H1 (cell line): ENCODE results near the gene RBMS1. TPM values are rescaled to one million over a fixed set of nuclear protein-coding genes. Genes with fewer than 3 reads are reported as not detected.

Experiments used
- FOSL1 ChIP-seq: IDR thresholded peaks from 2 replicates; pipeline ENCODE4 v1.6.1; 2011; ENCODE audit warnings: mild to moderate bottlenecking, low read depth, low read length, moderate library complexity; ENCODE audit not compliant: insufficient read depth
- polyA plus RNA-seq, 7 experiments: library from polyadenylated mRNA; depleted of rRNA in 3 of 7; stranded (reverse) in 5 of 7; unstranded in 2 of 7; fragments of >200 nt in 5 of 7; fragments of 200-250 nt in 2 of 7; gene quantifications; 1 replicate in 5 of 7; 2 replicates in 1 of 7; 4 replicates in 1 of 7; pipeline versions ENCODE4 v1.2.1 to v1.2.3, GENCODE V29; 2011 to 2013; ENCODE audit warnings: missing spikeins in 2 of 7, mixed read lengths in 2 of 7
- total RNA-seq: library from RNA; stranded (reverse); fragmentation: NEBNext Ultra II Directional; extraction: Animal tissue kit (Norgen Biotek cat#: 25700); gene quantifications from 2 replicates; pipeline ENCODE4 v1.2.1, GENCODE V29; 2021
- TF ChIP-seq, protein P1 (sequence below): IDR thresholded peaks from 2 replicates; pipeline ENCODE4 v1.6.1; 2012; ENCODE audit warnings: low read length, inconsistent platforms

The RBMS1 gene
- total and polyA plus RNA-seq, 2 of the 8 experiments (the other 6 are each of a cell fraction or from before 2014, with no cell fraction given): 53.7 to 60.0 TPM

DNA sequence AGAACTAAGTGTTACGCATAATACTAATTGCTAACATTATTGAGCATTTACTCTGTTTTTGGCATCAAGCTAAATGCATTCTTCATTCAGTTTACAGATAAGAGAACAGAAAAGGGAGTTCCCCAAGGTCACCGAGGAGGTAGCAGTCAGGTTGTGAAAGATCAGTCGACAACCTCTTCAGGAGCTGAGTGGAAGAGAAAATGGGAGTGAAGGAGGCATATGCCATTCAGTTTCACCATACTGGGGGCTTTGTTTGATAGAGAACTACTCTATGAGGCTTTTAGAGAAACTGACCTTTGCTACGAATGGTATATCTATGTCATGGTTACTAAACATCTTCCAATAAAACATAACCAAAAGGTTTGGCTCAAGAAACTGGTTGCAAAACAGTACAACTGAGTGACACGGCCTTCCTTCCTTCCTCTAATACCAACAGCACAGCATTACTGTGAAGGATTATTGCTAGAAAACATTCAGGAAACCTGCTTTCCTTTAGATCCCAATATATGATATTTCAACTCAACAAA is 112.1 kb downstream of the RBMS1 start (continued):
- TF ChIP-seq, protein P1, sequence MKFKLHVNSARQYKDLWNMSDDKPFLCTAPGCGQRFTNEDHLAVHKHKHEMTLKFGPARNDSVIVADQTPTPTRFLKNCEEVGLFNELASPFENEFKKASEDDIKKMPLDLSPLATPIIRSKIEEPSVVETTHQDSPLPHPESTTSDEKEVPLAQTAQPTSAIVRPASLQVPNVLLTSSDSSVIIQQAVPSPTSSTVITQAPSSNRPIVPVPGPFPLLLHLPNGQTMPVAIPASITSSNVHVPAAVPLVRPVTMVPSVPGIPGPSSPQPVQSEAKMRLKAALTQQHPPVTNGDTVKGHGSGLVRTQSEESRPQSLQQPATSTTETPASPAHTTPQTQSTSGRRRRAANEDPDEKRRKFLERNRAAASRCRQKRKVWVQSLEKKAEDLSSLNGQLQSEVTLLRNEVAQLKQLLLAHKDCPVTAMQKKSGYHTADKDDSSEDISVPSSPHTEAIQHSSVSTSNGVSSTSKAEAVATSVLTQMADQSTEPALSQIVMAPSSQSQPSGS: no peak
- no peak for TF ChIP-seq FOSL1
